Measurements from ENCODE around the gene UQCC5.

The UQCC5 gene

GRCh38 chr3:52504977-52505376 lies 31.4 kb upstream of the UQCC5 start:
- DNase-seq: no peak

- DNase-seq: no peak
Observed at GRCh38 chr3:52506266-52506966, 30.0 kb upstream of the UQCC5 start.

- no peak for DNase-seq
Observed at GRCh38 chr3:52507359-52507758, 29.0 kb upstream of the UQCC5 start.

- DNase-seq: no peak
Observed at GRCh38 chr3:52509753-52510328, 26.6 kb upstream of the UQCC5 start.

- DNase-seq: no peak
Observed at GRCh38 chr3:52511509-52511908, 24.9 kb upstream of the UQCC5 start.

GRCh38 chr3:52512105-52512504 lies 24.3 kb upstream of the UQCC5 start:
- DNase-seq: no peak

GRCh38 chr3:52512727-52513126 lies 23.7 kb upstream of the UQCC5 start:
- no peak for DNase-seq

GRCh38 chr3:52513281-52513680 lies 23.1 kb upstream of the UQCC5 start:
- DNase-seq: no peak

- no peak for DNase-seq
Observed at GRCh38 chr3:52514576-52514975, 21.8 kb upstream of the UQCC5 start.

GRCh38 chr3:52515192-52515591 lies 21.2 kb upstream of the UQCC5 start:
- DNase-seq: no peak

GRCh38 chr3:52516509-52517195 lies 19.8 kb upstream of the UQCC5 start:
- no peak for DNase-seq

GRCh38 chr3:52517796-52518722 lies 18.3 kb upstream of the UQCC5 start:
- DNase-seq: no peak

GRCh38 chr3:52518723-52519444 lies 17.5 kb upstream of the UQCC5 start:
- no peak for DNase-seq

- no peak for DNase-seq
Observed at GRCh38 chr3:52519445-52520140, 16.8 kb upstream of the UQCC5 start.

GRCh38 chr3:52520141-52520667 lies 16.2 kb upstream of the UQCC5 start:
- no peak for DNase-seq

- DNase-seq: no peak
Observed at GRCh38 chr3:52520716-52521487, 15.5 kb upstream of the UQCC5 start.

- DNase-seq: no peak
Observed at GRCh38 chr3:52521488-52521824, 14.9 kb upstream of the UQCC5 start.

- no peak for DNase-seq
Observed at GRCh38 chr3:52521881-52522650, 14.3 kb upstream of the UQCC5 start.

- no peak for DNase-seq
Observed at GRCh38 chr3:52522651-52523251, 13.7 kb upstream of the UQCC5 start.
